Left lung (tissue), 10 donors: ENCODE results near the gene GFAP. TPM values are rescaled to one million over a fixed set of nuclear protein-coding genes. Genes with fewer than 3 reads are reported as not detected.

ENCODE experiments used
- ATAC-seq: fragments of 200-7000 bp; cut with Tn5 transposase; one replicate; pipeline ENCODE4 v1.9.1; 2020; ENCODE audit warnings: moderate library complexity
- DNase-seq, 4 donors: peaks; one replicate each; pipeline ENCODE4 v3.0.0-alpha.2; 2013 to 2020
- H3K27ac ChIP-seq, 2 donors: fragments of 200-600 bp; sonication (generic) in 1 of 2; one replicate each; pipeline versions ENCODE4 v1.5.0 to v1.8.0; 2020 to 2021
- H3K27me3 ChIP-seq, 2 donors: fragments of 200-600 bp; sonication (generic) in 1 of 2; one replicate each; pipeline versions ENCODE4 v1.5.0 to v1.8.0; 2020 to 2021
- H3K36me3 ChIP-seq, 2 donors: fragments of 200-600 bp; sonication (generic) in 1 of 2; one replicate each; pipeline versions ENCODE4 v1.5.0 to v1.8.0; 2020 to 2021
- H3K4me1 ChIP-seq, 2 donors: fragments of 200-600 bp; one replicate each; pipeline ENCODE4 v1.8.0; 2021
- H3K4me3 ChIP-seq, 2 donors: fragments of 200-600 bp; sonication (generic) in 1 of 2; one replicate each; pipeline versions ENCODE4 v1.5.0 to v1.8.0; 2020 to 2021; ENCODE audit warnings: mild to moderate bottlenecking in 1 of 2
- H3K9me3 ChIP-seq, 2 donors: fragments of 200-600 bp; sonication (generic) in 1 of 2; one replicate each; pipeline versions ENCODE4 v1.5.0 to v1.8.0; 2020 to 2021
- intact Hi-C, 2 donors: fragments of 100-400 bp; cut with DNase I; formaldehyde crosslinking; loops; one replicate each; pipeline versions ENCODE4 v1.11.2 to v1.14.2; 2022
- polyA plus RNA-seq, 6 donors: library from polyadenylated mRNA; unstranded; fragments of 120-200 nt; gene quantifications; one replicate each; pipeline ENCODE4 v1.2.1, GENCODE V29; 2013; ENCODE audit not compliant: insufficient read length in 6 of 6
- total RNA-seq, 2 donors: library from RNA; stranded (reverse); fragmentation: NEBNext Ultra II Directional; extraction: Animal tissue kit (Norgen Biotek cat#: 25700); gene quantifications; one replicate each; pipeline ENCODE4 v1.2.1, GENCODE V29; 2021
- TF ChIP-seq, protein P1 (sequence below), 2 donors: fragments of 200-600 bp; sonication (generic) in 1 of 2; IDR thresholded peaks; one replicate each; pipeline versions ENCODE4 v1.5.0 to v1.8.0; 2021; ENCODE audit warnings: antibody characterized with exemption in 2 of 2
- donor health status: DM: no; HTN: yes; CAD: no.
- donor health status: DM: no; HTN: no; CAD: no.

The GFAP gene
- total and polyA plus RNA-seq, 8 donors = 0.14 to 1.1 (median 0.45) TPM; not detected in 2

DNA sequence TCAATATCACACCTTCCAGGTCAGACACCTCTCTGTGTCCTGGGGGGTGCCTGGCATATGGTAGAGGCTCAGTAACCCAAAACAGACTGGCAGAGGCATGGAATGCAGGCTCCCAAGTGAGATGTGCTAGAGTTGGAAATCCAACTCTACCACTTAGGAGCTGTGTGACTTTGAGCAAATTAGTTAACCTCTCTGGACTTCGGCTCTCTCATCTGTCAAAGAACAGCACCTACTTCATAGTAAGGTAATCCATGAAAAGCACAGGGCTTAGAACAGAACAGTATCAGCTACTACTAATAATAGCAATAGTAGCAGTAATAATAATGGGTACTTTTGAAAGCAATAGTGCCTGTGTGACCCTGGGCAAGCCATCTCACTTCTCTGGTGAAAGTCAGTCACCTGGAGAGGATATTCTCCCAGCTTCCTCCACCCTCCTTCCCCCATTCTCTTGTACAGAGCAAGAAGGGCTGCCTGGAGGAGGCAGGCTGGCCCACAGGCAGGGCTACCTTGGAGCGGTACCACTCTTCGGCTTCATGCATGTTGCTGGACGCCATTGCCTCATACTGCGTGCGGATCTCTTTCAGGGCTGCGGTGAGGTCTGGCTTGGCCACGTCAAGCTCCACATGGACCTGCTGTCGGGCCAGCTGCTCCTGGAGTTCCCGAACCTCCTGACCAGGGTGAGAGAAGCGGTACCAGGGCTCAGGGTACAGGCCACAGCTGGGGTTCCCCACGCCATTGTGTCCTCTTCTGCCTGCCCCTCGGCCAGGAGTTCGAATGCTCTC, 2.3 kb downstream of the GFAP start:
- ATAC-seq (no peak), DNase-seq (peak in 1 of 4 donors; percentile 67)
- TF ChIP-seq, protein P1, sequence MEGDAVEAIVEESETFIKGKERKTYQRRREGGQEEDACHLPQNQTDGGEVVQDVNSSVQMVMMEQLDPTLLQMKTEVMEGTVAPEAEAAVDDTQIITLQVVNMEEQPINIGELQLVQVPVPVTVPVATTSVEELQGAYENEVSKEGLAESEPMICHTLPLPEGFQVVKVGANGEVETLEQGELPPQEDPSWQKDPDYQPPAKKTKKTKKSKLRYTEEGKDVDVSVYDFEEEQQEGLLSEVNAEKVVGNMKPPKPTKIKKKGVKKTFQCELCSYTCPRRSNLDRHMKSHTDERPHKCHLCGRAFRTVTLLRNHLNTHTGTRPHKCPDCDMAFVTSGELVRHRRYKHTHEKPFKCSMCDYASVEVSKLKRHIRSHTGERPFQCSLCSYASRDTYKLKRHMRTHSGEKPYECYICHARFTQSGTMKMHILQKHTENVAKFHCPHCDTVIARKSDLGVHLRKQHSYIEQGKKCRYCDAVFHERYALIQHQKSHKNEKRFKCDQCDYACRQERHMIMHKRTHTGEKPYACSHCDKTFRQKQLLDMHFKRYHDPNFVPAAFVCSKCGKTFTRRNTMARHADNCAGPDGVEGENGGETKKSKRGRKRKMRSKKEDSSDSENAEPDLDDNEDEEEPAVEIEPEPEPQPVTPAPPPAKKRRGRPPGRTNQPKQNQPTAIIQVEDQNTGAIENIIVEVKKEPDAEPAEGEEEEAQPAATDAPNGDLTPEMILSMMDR (IDR thresholded peaks at IDR 0.05) = no peak
- Histone ChIP-seq H3K9me3 (no peaks in the 10 kb centered on the region), H3K4me1 (peaks cover 8 to 28% of the 10 kb centered on the region in 2 donors), H3K4me3 (no peak overlapping the region), H3K36me3 (no peaks in the 10 kb centered on the region), H3K27me3 (peaks cover 0 to 53% of the 10 kb centered on the region in 2 donors), H3K27ac (no peak overlapping the region)
- intact Hi-C loops = loop anchor here (10.0 kb wide), 2 partner anchors 102 to 212 kb away; no protein-coding TSS in a partner anchor

DNA sequence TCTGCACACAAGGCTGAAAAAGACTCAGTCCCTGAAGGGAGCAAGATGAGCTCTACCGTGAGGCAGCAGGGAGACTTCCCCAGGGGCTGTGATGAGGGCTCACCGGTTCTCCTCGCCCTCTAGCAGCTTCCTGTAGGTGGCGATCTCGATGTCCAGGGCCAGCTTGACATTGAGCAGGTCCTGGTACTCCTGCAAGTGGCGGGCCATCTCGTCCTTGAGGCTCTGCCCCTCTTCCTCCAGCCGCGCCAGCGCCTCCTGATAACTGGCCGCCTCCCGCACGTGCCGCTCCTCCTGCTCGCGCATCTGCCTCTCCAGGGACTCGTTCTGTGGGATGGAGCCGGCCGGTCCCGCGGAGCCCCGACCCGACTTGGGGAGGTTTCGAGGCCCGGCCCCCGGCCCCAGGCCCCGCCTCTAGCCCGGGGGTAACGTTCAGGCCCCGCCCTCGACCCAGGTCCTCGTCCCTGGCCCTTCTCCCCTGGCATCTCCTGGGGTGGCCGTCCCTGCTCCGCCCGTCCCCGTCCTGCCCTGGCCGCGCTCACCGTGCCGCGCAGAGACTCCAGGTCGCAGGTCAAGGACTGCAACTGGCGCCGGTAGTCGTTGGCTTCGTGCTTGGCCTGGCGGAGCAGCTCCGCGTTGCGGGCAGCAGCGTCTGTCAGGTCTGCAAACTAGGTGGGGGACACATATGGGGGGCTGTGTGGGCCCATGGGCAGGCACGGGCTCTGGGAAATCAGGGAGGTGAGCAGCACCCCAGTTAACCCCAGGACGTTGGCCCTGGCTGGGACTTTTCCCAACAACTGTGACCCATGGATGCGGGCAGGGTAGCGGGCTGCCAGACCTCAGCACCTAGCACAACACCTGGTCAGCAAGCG, 3.9 kb downstream of the GFAP start:
- peak; percentile 90 for ATAC-seq
- intact Hi-C loops = loop anchor here (10.0 kb wide), 2 partner anchors 103 to 213 kb away; no protein-coding TSS in a partner anchor

DNA sequence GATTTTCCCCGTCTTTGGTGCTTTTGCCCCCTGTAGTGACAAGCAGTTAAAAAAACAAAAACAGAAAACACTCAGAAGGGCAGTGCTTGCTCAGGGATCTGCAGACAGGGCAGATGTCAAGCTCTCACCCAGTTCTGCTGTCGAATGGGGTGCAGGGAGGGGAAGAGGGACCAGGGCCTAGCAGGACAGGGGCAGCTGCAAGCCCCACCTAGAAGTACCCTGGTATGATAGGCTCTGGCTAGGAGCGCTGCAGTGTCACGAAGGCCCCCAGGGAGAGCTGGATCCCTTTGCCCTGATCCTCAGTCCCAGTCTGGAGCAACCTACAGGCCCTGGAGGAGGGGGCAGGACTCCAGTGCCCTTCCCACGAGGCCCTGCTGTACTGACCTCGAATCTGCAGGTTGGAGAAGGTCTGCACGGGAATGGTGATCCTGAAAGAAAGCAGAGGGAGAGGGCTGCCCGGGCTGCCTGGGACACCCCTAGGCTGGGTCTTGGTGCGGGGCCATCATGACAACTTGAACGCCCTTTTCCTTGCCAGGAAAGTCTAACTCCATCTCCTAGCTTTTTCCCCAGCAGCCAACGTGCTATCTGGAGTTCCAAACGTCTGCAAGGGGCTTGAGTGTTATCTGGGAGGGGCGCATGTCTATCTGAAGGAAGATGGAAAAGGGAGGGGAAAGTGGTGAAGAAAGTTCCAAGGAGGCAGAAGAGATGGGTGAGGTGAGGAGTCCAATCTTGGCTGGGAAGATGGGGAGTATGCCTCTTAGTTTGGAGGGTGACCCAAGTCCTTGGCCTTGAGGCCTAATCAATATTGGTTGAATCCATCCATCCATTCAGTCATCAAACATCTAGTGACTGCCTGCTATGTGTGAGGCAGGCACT, 4.8 kb downstream of the GFAP start:
- Histone ChIP-seq H3K27ac (no peak overlapping the region), H3K4me3 (no peak overlapping the region), H3K9me3 (no peaks in the 10 kb centered on the region), H3K27me3 (peaks cover 0 to 52% of the 10 kb centered on the region in 2 donors), H3K36me3 (no peaks in the 10 kb centered on the region), H3K4me1 (peaks cover 5 to 28% of the 10 kb centered on the region in 2 donors)
- intact Hi-C loops = loop anchor here (10.0 kb wide), 2 partner anchors 104 to 214 kb away; no protein-coding TSS in a partner anchor
- ATAC-seq (no peak), DNase-seq (no peak)
- TF ChIP-seq, protein P1 (IDR thresholded peaks at IDR 0.05) = no peak

More for the DNA sequence above, 3.9 kb downstream of the GFAP start:
- Histone ChIP-seq H3K27me3 (peaks cover 0 to 53% of the 10 kb centered on the region in 2 donors), H3K4me3 (peak overlapping the region; percentile 11 to 27), H3K4me1 (peaks cover 8 to 28% of the 10 kb centered on the region in 2 donors), H3K27ac (no peak overlapping the region), H3K9me3 (no peaks in the 10 kb centered on the region), H3K36me3 (no peaks in the 10 kb centered on the region)
- TF ChIP-seq, protein P1 (IDR thresholded peaks at IDR 0.05) = peak; percentile 39 to 40
- DNase-seq = peak in 3 of 4 donors; percentile 43 to 84 (median 68)

DNA sequence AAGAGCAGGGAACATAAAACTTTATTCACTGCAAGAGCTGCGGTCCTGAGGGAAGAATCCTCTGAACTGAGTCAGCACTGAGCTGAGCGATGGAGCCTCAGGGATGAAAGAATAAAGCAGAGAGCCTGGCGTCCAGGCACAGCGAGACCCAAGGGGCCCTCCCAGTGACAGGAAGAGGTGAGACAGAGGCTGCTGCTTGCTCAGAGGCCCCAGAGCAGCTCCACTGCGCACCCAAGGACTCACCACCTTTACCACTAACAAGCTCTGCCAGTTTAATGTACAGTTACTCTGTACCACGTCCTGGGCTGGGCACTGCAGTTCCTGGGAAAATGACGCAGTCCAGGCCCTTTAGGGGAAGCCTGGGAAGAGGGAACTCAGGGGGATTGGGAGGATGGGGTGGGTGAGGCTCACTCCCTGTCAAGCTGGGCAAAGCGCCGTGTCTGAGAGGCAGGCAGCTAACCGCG, 5.6 kb downstream of the GFAP start:
- H3K27ac ChIP-seq = no peak overlapping the region
- TF ChIP-seq, protein P1 (IDR thresholded peaks at IDR 0.05) = no peak
- H3K9me3 ChIP-seq = no peaks in the 10 kb centered on the region
- intact Hi-C loops = loop anchor here (10.0 kb wide), 2 partner anchors 105 to 215 kb away; no protein-coding TSS in a partner anchor
- H3K4me3 ChIP-seq = no peak overlapping the region
- DNase-seq (no peak), ATAC-seq (no peak)
- peaks cover 0 to 44% of the 10 kb centered on the region in 2 donors for H3K27me3 ChIP-seq
- peaks cover 5 to 29% of the 10 kb centered on the region in 2 donors for H3K4me1 ChIP-seq
- no peaks in the 10 kb centered on the region for H3K36me3 ChIP-seq
